HG02571 (cell line): ENCODE measurements around the gene MEMO1.
"Not testable (repeated sequence)": the region's sequence is repeated elsewhere in the genome, so short reads cannot be mapped to it uniquely, and the experiment has no call there.

Experiments
- ATAC-seq: cut with Tn5 transposase; IDR thresholded peaks from one replicate; pipeline ENCODE4 v1.9.1; 2021; ENCODE audit warnings: mild to moderate bottlenecking, moderate library complexity; ENCODE audit not compliant: unreplicated experiment

MEMO1 gene

GRCh38 chr2:31998731-31999383 is 12.0 kb downstream of the MEMO1 start:
- ATAC-seq: no peak

- ATAC-seq: no peak
Observed at GRCh38 chr2:31997653-31998052, 13.2 kb downstream of the MEMO1 start.

GRCh38 chr2:31996571-31997150 is 14.1 kb downstream of the MEMO1 start:
- ATAC-seq: no peak

- ATAC-seq: no peak
Observed at GRCh38 chr2:31992934-31993333, 17.9 kb downstream of the MEMO1 start.

- no peak for ATAC-seq
Observed at GRCh38 chr2:31992025-31992579, 18.7 kb downstream of the MEMO1 start.

- ATAC-seq: no peak
Observed at GRCh38 chr2:31989946-31990345, 20.9 kb downstream of the MEMO1 start.

- ATAC-seq: no peak
Observed at GRCh38 chr2:31987454-31988220, 23.2 kb downstream of the MEMO1 start.

GRCh38 chr2:31986906-31987305 is 23.9 kb downstream of the MEMO1 start:
- ATAC-seq: no peak

GRCh38 chr2:31983762-31984467 is 26.9 kb downstream of the MEMO1 start:
- ATAC-seq: no peak

- ATAC-seq: peak; percentile 97
Observed at GRCh38 chr2:31980674-31981356, 30.0 kb downstream of the MEMO1 start.

- no peak for ATAC-seq
Observed at GRCh38 chr2:31979956-31980355, 30.9 kb downstream of the MEMO1 start.

- ATAC-seq: no peak
Observed at GRCh38 chr2:31979018-31979417, 31.8 kb downstream of the MEMO1 start.

- no peak for ATAC-seq
Observed at GRCh38 chr2:31978436-31978835, 32.4 kb downstream of the MEMO1 start.

- no peak for ATAC-seq
Observed at GRCh38 chr2:31973665-31974064, 37.1 kb downstream of the MEMO1 start.

GRCh38 chr2:31972059-31972458 is 38.7 kb downstream of the MEMO1 start:
- no peak for ATAC-seq

GRCh38 chr2:31969178-31969577 is 41.6 kb downstream of the MEMO1 start:
- no peak for ATAC-seq

GRCh38 chr2:31967790-31968189 is 43.0 kb downstream of the MEMO1 start:
- ATAC-seq: no peak

GRCh38 chr2:31966402-31966801 is 44.4 kb downstream of the MEMO1 start:
- not testable (repeated sequence) for ATAC-seq

- ATAC-seq: no peak
Observed at GRCh38 chr2:31965094-31965493, 45.7 kb downstream of the MEMO1 start.

- no peak for ATAC-seq
Observed at GRCh38 chr2:31962757-31963361, 47.9 kb downstream of the MEMO1 start.
